ENCODE measurements around the gene ADAMTS17.

ADAMTS17 gene

GRCh38 chr15:100061944-100062343 is 279.8 kb downstream of the ADAMTS17 start:
- DNase-seq = no peak

- DNase-seq = no peak
Observed at GRCh38 chr15:100060276-100060926, 281.4 kb downstream of the ADAMTS17 start.

GRCh38 chr15:100059521-100059920 is 282.3 kb downstream of the ADAMTS17 start:
- no peak for DNase-seq

GRCh38 chr15:100059094-100059493 is 282.7 kb downstream of the ADAMTS17 start:
- DNase-seq = no peak

- no peak for DNase-seq
Observed at GRCh38 chr15:100058458-100058857, 283.3 kb downstream of the ADAMTS17 start.

- no peak for DNase-seq
Observed at GRCh38 chr15:100057281-100057680, 284.5 kb downstream of the ADAMTS17 start.

GRCh38 chr15:100056411-100057072 is 285.2 kb downstream of the ADAMTS17 start:
- no peak for DNase-seq

GRCh38 chr15:100055821-100056220 is 286.0 kb downstream of the ADAMTS17 start:
- DNase-seq = no peak

GRCh38 chr15:100054539-100054938 is 287.2 kb downstream of the ADAMTS17 start:
- DNase-seq = no peak

GRCh38 chr15:100053474-100054121 is 288.2 kb downstream of the ADAMTS17 start:
- DNase-seq = no peak

GRCh38 chr15:100052716-100053473 is 288.9 kb downstream of the ADAMTS17 start:
- no peak for DNase-seq

- no peak for DNase-seq
Observed at GRCh38 chr15:100050877-100051786, 290.6 kb downstream of the ADAMTS17 start.

GRCh38 chr15:100049936-100050876 is 291.6 kb downstream of the ADAMTS17 start:
- DNase-seq = no peak

GRCh38 chr15:100049483-100049882 is 292.3 kb downstream of the ADAMTS17 start:
- DNase-seq = no peak

GRCh38 chr15:100048736-100049135 is 293.0 kb downstream of the ADAMTS17 start:
- DNase-seq = no peak

- DNase-seq = no peak
Observed at GRCh38 chr15:100043692-100044091, 298.1 kb downstream of the ADAMTS17 start.

- DNase-seq = no peak
Observed at GRCh38 chr15:100043068-100043641, 298.6 kb downstream of the ADAMTS17 start.

- DNase-seq = no peak
Observed at GRCh38 chr15:100042558-100042957, 299.2 kb downstream of the ADAMTS17 start.

- no peak for DNase-seq
Observed at GRCh38 chr15:100041127-100041828, 300.5 kb downstream of the ADAMTS17 start.

GRCh38 chr15:100039994-100040393 is 301.8 kb downstream of the ADAMTS17 start:
- DNase-seq = no peak
